ENCODE data around the gene NQO2. TPM values are rescaled to one million over a fixed set of nuclear protein-coding genes. Genes with fewer than 3 reads are reported as not detected.
A peak's percentile ranks its signal among the peaks of the same experiment; 100 is the strongest.

NQO2 gene
- total RNA-seq, 1 experiment from 2014 or later = 82.9 TPM

GRCh38 chr6:2988094-2988425, 11.6 kb upstream of the NQO2 start:
- Histone ChIP-seq H3K4me1 (ENCODE audit: control insufficient read depth in 1 of 2, insufficient read depth in 2 of 2, low read length in 2 of 2) (peaks cover 34 to 58% of the 10 kb centered on the region in 2 experiments), H3K36me3 (ENCODE audit: control insufficient read depth in 1 of 2, insufficient read depth in 2 of 2, low read length in 2 of 2) (no peaks in the 10 kb centered on the region), H3K4me3 (replicated peaks in 1 of 2; ENCODE audit: low read depth in 1 of 2, low read length in 2 of 2) (peak overlapping the region; percentile 57 to 62), H3K27me3 (ENCODE audit: insufficient read depth, low read length) (no peaks in the 10 kb centered on the region), H4K20me1 (ENCODE audit: insufficient read depth) (no peaks in the 10 kb centered on the region), H3K4me2 (ENCODE audit: low read length) (peak overlapping the region; percentile 79), H3K9me2 (ENCODE audit: insufficient read depth) (no peaks in the 10 kb centered on the region), H3K9ac (ENCODE audit: low read length) (peak overlapping the region; percentile 77), H3K9me3 (ENCODE audit: control insufficient read depth in 1 of 2, insufficient read depth in 1 of 2, low read depth in 1 of 2, low read length in 2 of 2) (no peaks in the 10 kb centered on the region), H2AFZ (ENCODE audit: low read depth, low read length, poor library complexity, severe bottlenecking) (no peak overlapping the region), H3K27ac (ENCODE audit: low read depth, low read length) (peak overlapping the region; percentile 92), H3K79me2 (ENCODE audit: insufficient read depth, low read length) (no peaks in the 10 kb centered on the region)
- intact Hi-C loops (cut with micrococcal nuclease) = loop anchor here (2.0 kb wide), 1 partner anchor 55 kb away; no protein-coding TSS in a partner anchor
- ChIA-PET RAD21 (ENCODE audit: low non-redundant PET in 1 of 2, low total read pairs in 2 of 2, uncharacterized antibody in 2 of 2, unreplicated experiment in 2 of 2) (interaction anchor here (1.2 to 3.6 kb wide), 4 partner anchors 14 to 142 kb away, joined by 4 to 14 read pairs (median 8); no protein-coding TSS in a partner anchor), POLR2A (interaction anchor here (0.6 to 3.4 kb wide), 16 partner anchors 8 to 147 kb away, joined by 3 to 22 read pairs (median 8); partner anchors contain the start of genes NQO2, SERPINB1 and SERPINB6), CTCF (interaction anchor here (0.7 to 3.5 kb wide), 10 partner anchors 11 to 196 kb away, joined by 3 to 58 read pairs (median 4); partner anchors contain the start of gene NQO2)
- DNase-seq (ENCODE audit: low read depth, low spot score) (no peak), ATAC-seq (no peak)
- BruUV-seq (replicated peaks) = TSS peak; percentile 87
- TF ChIP-seq REST (IDR thresholded peaks at IDR 0.05; ENCODE audit: low read depth) (no peak), SIN3A (IDR thresholded peaks at IDR 0.05; ENCODE audit: low read depth) (no peak), RAD21 (IDR thresholded peaks at IDR 0.05; ENCODE audit: low read depth) (no peak), ELF1 (IDR thresholded peaks at IDR 0.05; ENCODE audit: borderline replicate concordance, low read depth) (no peak), EZH2phosphoT487 (IDR thresholded peaks at IDR 0.05; ENCODE audit: borderline replicate concordance) (no peak), CBX3 (IDR thresholded peaks at IDR 0.05; ENCODE audit: low read depth) (no peak), FOSL1 (IDR thresholded peaks at IDR 0.05; ENCODE audit: low read depth) (no peak), ZBTB33 (IDR thresholded peaks at IDR 0.05; ENCODE audit: extremely low read depth, insufficient replicate concordance, low read length) (no peak), CTCF (IDR thresholded peaks at IDR 0.05 in 2 of 3, conservative IDR thresholded peaks at IDR 0.05 in 1 of 3; ENCODE audit: borderline replicate concordance in 1 of 3, insufficient read depth in 1 of 3, low read depth in 2 of 3, low read length in 2 of 3) (no peak), ZNF274 (IDR thresholded peaks at IDR 0.05; ENCODE audit: low read depth, low read length) (no peak), MAX (IDR thresholded peaks at IDR 0.05) (no peak), EGR1 (IDR thresholded peaks at IDR 0.05; ENCODE audit: low read depth) (no peak), TCF7L2 (IDR thresholded peaks at IDR 0.05; ENCODE audit: borderline replicate concordance, extremely low read depth, insufficient read depth, insufficient read length) (no peak), YY1 (IDR thresholded peaks at IDR 0.05; ENCODE audit: extremely low read depth, insufficient replicate concordance, low read depth, low read length) (no peak), JUND (IDR thresholded peaks at IDR 0.05) (no peak), EZH2 (IDR thresholded peaks at IDR 0.05) (no peak), POLR2A (IDR thresholded peaks at IDR 0.05; ENCODE audit: borderline replicate concordance, extremely low read depth, insufficient read depth, insufficient read length) (no peak), ATF3 (IDR thresholded peaks at IDR 0.05) (no peak), SRF (IDR thresholded peaks at IDR 0.05; ENCODE audit: low read depth) (no peak), CEBPB (IDR thresholded peaks at IDR 0.05; ENCODE audit: low read depth) (no peak)
